ENCODE measurements around the gene SYNPO.

SYNPO gene

DNA sequence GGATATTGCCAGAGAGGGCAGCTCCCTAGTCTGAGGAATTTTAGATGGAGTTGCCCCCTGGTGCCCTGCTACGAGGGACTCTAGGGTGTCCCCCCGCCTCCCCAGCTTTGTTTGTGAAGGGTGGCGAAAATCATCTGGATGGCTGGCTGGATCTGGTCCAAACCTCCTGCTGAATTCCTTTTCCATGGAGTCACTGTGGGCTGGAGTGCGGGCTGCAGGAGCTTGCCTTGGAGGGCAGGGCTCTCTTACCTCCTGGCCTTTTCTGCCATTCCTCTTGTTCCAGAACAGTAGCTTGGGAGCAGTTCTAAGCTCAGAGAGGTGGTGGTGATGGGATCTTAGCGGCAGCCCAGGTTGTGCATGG, 2.1 kb downstream of the SYNPO start:
- DNase-seq = no peak

DNA sequence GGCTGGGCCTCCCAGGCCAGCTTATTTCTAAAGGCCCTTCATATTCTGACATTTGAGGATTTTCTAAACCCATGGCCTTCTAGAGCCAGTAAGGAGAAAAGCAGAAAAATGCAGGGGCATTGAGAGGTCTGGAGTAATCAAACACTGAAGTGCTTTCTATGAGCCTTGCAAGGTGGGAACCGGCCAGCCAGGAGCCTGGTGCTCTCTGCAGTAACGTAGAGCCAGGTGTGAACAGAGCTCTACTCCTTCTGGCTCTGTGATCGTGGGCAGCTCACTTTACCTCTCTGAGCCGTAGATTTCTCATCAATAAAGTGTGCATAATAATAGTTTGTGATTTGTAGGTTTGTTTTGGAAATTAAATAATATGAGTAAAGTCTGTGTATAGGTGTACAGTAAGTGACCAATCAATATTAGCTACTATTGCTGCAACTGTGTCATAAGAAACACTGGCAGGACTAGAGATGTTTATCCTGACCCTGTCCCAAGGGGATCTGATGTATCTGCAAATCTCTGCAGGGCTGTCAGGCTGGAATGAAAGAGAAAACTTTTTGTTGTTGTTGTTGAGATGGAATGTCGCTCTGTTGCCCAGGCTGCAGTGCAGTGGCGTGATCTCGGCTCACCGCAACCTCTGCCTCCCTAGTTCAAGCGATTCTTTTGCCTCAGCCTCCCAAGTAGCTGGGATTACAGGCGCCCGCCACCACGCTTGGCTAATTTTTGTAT, 2.7 kb downstream of the SYNPO start:
- DNase-seq = no peak

DNA sequence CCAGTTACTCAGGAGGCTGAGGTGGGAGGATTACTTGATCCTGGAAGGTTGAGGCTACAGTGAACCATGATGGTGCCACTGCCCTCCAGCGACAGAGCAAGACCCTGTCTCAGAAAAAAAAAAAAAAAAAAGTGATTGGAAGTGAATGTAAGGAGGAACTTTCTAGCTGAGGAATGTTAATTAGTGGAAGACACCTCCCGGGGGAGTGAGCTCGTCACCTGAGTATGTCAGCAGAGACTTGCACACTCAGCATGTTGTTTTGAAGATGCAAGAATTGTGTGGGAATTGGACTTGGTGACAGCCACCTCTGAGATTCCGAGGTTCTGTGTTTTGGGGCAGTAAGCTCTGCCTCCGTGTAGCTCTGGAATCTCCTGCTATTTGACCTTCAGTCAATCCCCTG, 3.6 kb downstream of the SYNPO start:
- DNase-seq = no peak

DNA sequence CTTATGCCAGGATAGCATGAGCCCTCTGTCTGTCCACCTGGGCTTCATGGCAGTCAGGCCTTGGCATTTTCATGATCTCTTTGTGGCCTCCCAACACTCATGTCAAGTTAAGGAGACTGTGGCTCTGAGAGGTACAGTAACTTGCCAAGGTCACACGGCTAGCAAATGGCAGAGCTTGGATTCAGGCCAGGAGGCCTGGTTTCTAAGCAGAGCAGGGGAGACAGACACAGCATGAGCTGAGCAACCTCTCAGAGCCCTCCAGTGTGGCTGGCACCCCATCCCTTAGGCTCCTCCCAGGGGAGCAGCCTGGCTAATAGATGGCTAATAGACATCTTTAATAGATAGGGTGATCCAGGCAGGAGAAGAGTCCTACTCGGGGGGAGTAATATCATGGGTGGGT, 4.1 kb downstream of the SYNPO start:
- no peak for DNase-seq

DNA sequence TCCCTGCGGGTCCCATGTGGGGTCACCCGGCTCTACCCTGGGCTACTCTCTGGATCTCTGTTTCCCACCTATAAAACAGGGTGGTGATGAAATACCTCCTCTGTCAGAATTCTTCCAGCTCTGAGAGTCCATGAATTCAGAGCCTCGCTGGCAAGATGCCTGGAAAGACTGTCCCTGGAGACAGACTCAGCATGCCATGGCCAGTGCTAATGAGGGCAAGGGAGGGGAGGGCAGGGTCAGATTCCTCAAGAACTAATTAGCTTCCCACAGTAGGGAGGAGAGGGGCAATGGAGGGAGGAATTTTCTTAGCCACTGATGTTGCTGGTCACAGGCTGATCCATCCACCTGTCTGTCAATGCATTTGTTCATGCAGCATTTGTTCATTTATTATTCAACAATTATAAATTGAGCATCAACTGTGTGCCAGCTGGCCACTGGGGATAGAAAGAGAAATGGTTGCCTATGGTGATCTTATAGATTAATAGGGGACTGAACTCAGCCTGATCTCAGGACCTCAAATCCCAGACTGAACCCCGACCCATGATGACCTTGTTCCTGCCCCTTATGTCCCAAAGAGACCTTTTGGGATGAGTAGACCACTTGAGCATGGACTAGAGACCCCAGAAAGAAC, 4.7 kb downstream of the SYNPO start:
- DNase-seq = no peak

DNA sequence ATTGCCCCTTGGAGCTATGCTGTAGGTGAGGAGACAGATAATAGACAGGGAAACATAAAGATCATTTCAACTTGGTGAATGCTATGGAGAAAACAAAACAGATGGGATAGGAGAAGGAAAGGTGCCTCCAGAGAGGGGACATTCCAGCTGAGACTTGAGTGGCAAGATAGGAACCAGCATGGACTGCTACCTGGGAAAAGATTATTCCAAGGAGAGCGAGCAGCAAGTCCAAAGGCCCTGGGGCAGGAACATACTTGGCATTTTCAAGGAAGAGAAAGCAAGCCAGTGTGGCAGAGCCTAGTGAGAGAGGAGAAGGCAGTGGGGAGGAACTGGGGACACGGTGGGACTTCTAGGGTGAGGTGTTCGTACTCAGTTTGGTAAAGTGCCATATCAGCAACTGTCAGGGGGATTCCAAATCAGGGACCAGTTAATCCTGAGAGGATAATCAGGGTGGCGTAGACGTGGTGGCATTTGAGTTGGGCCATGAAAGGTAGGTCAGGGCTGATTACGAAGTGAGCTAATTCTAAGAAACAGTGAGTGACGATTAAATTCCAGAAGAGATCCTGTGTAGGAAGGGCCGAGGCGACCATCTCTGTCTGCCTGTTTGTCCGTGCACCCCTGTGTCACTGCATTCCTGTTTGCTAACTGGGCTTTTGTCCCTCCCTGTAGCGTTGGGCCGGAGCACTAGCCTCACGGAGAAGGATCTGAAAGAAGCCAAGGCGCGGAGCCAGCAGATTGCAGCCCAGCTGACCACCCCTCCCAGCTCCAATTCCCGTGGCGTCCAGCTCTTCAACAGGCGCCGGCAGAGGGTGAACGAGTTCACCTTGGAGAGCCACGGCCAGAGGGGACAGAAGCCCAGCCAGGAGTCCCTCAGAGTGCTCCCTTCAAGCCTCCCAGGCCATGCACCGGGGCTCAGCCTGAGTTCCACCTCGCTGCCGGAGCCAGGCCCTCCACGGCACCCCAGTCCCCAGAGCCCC, 7.1 kb downstream of the SYNPO start:
- DNase-seq = no peak

DNA sequence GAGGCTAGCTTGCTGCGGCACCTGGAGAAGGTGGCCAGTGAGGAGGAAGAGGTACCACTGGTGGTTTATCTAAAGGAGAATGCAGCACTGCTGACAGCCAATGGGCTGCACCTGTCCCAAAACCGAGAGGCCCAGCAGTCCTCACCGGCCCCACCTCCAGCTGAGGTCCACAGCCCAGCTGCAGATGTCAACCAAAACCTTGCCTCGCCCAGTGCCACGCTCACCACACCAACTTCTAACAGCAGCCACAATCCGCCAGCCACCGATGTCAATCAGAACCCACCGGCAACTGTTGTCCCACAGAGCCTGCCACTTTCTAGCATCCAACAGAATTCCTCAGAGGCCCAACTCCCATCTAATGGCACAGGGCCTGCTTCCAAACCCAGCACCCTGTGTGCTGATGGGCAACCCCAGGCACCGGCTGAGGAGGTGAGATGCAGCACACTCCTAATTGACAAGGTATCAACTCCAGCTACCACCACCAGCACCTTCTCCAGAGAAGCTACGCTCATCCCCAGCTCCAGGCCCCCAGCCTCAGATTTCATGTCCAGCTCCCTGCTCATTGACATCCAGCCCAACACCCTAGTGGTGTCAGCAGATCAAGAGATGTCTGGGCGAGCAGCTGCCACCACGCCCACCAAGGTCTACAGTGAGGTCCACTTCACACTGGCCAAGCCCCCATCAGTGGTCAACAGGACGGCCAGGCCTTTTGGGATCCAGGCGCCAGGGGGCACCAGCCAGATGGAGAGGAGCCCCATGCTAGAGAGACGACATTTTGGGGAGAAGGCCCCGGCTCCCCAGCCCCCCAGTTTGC, 8.0 kb downstream of the SYNPO start:
- no peak for DNase-seq

DNA sequence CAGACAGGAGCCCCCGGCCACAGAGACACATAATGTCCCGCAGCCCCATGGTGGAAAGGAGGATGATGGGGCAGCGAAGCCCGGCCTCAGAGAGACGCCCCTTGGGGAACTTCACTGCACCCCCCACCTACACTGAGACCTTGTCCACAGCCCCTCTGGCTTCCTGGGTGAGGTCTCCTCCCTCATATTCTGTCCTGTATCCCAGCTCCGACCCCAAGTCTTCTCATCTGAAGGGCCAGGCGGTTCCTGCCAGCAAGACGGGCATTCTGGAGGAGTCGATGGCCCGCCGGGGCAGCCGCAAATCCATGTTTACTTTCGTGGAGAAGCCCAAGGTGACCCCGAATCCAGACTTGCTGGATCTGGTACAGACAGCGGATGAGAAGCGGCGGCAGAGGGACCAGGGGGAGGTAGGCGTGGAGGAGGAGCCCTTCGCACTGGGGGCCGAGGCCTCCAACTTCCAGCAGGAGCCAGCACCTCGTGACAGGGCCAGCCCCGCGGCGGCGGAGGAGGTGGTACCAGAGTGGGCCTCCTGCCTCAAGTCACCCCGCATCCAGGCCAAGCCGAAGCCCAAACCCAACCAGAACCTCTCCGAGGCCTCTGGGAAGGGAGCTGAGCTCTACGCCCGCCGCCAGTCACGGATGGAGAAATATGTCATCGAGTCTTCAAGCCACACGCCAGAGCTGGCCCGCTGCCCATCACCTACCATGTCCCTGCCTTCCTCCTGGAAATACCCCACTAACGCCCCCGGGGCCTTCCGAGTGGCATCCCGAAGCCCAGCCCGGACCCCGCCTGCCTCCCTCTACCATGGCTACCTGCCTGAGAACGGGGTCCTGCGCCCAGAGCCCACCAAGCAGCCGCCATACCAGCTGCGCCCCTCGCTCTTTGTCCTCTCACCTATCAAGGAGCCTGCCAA, 8.9 kb downstream of the SYNPO start:
- no peak for DNase-seq

DNA sequence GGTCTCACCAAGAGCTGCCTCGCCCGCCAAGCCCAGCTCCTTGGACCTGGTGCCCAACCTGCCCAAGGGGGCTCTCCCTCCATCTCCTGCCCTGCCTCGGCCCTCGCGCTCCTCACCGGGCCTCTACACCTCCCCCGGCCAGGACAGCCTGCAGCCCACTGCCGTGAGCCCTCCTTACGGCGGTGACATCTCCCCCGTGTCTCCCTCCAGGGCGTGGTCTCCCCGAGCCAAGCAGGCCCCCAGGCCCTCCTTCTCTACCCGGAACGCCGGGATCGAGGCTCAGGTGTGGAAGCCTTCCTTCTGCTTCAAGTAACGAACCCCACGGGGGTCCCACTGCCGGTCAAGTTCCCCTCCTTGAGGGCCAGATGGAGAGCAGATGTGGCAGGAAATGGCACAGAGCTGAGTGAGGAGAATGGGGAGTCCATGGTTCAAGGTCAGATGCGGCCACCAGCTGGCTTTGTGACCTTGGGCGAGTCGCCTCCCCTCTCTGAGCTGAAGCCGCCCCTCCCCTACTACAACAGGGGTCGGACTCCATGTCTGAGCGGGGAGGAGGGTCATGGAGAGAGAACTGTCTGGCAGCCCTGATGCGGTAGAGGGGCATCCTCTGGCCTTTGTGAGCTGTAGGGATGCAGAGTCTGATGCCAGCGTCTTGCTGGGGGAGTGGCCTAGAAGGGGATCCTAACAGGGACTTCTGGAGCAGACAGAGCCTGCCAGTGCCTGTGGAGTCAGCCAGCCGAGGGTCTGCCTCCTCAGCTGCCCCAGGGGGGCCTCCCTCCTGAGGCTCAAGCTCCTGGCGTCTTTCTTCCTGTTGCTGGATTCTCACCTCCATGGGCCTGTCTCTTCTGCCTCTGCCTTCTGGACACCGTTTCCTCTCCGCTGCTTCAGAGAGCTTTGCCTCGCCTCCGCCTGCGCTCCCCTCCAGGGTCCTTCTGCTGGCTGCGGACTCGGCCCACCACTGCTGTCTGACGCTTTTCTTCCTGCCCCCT, 9.9 kb downstream of the SYNPO start:
- DNase-seq = no peak

DNA sequence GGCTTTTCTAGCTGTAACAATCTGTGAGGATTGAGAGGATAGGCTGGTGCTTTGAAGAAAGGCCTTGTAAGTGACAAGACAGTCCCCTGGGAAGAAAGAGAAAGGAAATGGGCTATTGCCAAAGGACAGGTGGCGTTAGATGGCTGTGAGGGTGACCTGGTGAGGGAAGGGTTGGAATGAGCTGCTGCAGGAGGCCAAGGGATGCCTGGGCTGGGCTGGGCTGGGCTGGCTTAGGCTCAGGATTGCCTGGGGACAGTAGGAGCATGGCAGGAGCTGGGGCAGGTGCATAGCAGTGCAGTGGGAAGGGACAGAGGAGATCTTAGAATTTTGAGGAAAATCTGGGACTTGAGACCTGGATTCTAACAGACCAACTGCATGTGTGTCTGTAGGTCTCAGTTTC, 10.9 kb downstream of the SYNPO start:
- DNase-seq = no peak

DNA sequence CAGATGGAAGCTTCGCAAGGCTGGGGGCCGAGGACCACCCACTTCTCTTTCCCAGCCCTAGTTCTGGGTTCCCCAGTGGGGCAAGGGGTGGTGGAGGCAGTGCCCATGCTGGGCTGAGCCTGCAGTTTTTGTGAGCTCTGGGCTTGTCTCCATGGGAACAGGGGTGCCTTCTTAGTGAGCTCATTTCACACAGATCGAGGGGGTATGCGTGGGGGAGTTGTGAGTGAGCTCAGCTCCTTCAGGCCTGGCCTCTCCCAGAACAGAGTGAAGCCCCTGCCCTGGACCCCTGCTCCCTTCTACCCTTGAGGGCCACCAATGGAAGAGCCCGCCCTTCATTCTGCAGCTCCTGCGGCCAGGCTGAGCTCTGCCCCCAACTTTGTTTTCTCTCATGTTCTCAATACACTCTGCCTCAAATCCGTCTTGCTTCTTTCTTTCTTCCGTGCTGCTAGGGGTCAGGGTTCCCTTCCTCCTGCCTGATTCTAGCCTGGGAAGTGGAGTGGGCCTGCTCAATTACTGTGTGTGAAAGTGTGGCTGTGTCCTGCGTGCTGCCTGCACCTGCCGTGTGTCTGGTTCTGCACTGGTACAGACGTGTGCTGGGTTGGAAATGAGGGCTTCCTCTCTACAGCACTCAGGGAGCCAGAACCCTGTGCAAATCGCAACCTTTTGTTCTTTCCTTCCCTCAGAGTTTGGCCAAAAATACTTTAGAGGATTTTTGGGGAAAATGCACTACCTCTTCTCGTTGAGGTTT, 11.6 kb downstream of the SYNPO start:
- no peak for DNase-seq

DNA sequence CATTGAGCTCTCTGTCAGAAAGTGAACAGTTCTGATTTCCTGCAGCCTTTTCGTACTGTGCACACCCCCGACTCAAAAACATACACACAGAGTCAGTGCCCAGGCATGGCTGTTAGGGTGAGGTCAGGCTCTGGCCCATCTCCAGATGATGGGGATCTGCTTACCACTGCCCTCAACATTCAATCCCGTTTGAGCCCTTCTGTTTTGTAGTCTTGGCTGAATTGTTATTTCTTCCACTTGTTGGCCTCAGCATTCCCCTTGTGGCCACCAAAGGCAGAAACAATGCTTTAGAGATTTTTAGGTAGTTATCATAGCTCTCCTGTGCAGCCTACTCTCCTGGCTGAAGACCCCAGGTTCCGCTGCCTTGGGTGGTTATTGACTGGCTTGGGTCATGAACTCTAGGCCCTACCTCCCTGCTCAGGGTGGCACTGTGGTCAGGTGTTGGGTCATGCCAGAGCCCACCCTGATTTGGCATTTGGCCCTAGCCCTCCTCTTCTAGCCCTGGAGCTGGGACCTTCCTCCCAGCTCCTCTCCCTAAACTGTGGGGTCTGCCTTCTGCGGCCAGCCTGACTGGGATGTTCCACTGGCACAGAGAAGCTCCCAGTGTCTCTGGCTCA, 12.8 kb downstream of the SYNPO start:
- DNase-seq = no peak

DNA sequence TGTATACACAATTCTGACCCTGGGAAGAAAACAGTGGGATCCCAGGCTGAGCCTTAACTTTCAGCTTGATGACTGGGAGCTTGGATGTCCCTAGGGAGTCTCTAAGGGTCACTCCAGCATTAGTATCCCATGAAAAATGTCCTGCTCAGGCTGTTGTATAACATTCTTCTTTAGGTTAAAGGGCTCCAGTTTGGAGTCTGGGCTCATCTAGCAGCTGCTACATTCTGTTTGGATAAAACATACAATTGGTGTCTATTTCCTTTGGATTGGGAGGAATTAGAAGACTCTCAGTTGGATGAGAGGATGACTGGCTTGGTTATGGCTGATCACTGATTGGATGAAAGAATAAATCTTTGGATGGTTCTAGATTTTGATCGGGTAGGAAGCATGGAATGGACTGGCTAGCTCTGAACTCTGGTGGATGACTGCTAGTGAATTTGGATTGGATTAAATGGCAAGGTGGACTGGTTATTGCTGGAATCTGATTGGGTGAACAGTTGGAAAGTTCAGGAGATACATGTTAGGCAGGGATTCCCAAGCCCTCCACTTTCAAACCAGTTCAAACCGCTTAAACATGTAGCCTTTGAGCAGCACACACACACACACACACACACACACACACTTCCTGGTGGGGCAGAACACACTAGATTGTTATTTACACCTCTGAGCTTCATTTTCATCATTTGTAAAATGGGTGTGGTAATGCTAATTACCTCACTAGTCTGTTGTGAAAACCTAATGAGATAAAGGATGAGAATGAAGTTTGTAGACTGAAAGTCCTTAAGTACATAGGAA, 13.5 kb downstream of the SYNPO start:
- no peak for DNase-seq

DNA sequence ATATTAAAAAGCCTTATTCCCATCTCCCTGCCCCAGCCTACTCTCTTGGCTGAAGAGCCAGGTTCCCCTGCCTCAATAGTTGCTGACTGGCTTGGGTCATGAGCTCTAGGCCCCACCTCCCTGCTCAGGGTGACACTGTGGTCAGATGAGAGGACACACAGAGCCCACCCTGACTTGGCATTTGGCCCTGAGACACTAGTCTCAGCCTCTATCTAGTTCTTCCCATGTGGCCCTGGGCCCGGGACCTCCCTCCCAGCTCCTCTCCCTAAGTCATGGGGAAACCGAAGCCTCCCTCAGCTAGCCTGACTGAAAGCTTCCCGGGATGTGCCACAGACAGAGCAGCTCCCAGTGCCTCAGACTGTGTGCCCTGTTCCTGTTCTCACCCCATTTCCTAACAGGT, 14.8 kb downstream of the SYNPO start:
- DNase-seq = no peak

DNA sequence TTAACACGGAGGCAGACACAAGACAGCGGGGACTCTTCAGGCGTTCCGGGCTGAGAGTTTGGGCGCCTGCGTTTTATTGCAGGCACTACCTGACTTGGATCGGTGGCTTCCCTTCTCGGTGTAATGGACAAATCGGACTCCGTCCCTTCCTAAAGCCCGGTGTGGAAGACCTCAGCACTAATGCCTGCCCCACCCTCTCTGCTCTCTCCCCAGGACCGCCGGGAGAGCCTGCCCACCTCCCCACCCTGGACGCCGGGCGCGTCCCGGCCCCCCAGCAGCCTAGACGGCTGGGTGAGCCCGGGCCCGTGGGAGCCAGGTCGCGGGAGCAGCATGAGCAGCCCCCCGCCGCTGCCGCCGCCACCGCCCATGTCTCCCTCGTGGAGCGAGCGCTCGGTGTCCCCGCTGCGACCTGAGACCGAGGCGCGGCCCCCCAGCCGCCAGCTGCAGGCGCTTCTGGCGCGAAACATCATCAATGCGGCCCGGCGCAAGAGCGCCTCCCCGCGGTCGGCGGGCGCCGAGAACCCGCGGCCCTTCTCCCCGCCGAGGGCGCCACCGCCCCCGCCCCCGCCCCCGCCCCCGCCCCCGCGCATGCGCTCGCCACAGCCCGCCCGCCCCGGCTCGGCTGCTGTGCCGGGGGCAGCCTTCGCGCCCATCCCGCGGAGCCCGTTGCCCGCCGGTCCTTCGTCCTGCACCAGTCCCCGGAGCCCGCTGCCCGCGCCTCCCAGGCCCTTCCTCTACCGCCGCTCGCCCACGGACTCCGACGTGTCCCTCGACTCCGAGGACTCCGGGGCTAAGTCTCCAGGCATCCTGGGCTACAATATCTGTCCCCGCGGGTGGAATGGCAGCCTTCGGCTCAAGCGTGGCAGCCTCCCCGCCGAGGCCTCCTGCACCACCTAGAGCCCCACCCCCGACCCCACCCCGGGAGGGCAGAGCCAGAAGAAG, 16.0 kb downstream of the SYNPO start:
- DNase-seq = peak; percentile 75

DNA sequence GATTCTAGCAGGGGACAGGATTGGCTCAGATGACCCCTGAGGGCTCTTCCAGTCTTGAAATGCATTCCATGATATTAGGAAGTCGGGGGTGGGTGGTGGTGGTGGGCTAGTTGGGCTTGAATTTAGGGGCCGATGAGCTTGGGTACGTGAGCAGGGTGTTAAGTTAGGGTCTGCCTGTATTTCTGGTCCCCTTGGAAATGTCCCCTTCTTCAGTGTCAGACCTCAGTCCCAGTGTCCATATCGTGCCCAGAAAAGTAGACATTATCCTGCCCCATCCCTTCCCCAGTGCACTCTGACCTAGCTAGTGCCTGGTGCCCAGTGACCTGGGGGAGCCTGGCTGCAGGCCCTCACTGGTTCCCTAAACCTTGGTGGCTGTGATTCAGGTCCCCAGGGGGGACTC, 17.7 kb downstream of the SYNPO start:
- no peak for DNase-seq

DNA sequence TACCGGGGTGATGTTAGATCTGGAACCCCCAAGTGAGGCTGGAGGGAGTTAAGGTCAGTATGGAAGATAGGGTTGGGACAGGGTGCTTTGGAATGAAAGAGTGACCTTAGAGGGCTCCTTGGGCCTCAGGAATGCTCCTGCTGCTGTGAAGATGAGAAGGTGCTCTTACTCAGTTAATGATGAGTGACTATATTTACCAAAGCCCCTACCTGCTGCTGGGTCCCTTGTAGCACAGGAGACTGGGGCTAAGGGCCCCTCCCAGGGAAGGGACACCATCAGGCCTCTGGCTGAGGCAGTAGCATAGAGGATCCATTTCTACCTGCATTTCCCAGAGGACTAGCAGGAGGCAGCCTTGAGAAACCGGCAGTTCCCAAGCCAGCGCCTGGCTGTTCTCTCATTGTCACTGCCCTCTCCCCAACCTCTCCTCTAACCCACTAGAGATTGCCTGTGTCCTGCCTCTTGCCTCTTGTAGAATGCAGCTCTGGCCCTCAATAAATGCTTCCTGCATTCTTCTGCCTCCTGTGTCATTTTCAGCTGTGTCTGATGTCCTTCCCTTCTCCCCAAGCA, 18.3 kb downstream of the SYNPO start:
- DNase-seq = no peak
